Activated CD4-positive, alpha-beta T cell treated with anti-CD3 and anti-CD28 coated beads, Interleukin-2, amount 50 U/mL, for 1 hour (primary cell): ENCODE measurements around the gene PPP1R37.

Source experiments
- DNase-seq: peaks from one replicate; pipeline ENCODE4 v3.0.0-alpha.2; 2020

Gene PPP1R37

GRCh38 chr19:45156751-45157150, 63.8 kb downstream of the PPP1R37 start:
- no peak for DNase-seq

DNA sequence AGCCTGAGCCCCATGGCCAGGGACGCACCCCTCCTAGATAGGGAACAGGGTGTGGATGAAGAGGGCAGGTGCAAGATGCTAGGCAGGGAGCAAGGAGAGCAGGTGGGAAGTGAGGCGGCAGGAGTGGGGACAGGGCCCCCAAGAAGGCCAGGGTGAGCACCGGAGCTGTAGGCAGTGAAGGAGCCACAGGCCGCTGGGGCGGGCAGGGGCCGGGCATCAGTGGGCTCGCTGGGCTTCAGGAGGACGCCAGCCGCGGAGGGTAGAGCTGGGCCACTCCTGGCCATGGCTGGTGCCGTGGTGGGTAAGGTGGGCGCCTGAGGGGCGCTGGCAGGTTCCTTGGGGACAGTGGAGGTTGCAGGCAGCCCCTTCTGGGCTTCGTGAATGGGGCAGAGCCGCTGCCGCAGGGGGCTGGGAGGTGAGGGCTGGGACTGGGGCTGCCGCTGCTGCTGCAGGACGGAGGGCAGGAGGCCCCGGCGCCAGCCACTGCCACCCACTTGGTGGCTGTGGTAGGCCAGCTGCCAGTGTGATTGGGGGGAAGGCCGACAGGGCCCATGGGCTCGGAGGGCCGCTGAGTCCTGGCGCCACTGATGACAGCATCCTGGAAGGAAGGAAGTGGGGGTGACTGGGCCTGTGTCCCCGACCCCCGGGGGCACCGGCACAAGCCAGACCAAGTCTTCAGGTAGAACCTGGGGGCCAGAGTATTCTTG, 65.7 kb downstream of the PPP1R37 start:
- no peak for DNase-seq

DNA sequence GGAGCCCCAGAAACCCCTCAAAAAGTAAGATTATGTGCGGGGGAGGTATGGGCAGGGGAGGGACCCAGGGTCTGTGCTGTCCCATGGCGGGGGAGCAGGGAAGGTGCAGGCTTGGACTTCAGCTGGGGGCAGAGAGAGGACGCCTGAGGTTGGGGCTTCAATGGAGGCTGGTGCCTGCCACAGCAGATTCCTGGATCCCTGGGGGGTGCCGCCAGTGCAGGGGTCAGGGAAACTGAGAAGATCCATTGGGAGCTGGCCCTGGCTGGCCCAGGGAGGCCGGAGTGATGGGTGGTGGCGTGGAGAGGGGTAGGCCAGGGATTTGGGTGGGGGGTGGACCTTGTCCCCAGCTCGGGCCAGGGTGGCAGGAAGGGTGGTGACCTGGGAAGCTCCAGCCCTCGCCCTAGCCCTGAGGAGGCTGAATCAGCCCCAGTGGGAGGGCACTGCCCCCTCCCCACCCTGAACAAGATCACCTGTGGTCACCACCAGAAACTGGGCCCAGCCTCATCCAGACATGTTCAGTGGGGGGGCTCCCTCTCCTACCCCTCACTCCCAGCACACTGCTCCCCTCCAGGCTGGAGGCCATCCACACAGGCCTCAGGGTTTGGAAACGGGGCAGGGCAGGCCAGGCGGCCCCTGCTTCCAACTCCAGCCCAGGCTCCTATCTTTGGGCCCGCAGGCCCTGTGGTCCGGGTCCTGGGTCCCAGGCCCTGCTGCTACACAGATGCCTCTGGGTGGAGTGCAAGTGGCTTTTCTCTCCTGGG, 66.4 kb downstream of the PPP1R37 start:
- no peak for DNase-seq

DNA sequence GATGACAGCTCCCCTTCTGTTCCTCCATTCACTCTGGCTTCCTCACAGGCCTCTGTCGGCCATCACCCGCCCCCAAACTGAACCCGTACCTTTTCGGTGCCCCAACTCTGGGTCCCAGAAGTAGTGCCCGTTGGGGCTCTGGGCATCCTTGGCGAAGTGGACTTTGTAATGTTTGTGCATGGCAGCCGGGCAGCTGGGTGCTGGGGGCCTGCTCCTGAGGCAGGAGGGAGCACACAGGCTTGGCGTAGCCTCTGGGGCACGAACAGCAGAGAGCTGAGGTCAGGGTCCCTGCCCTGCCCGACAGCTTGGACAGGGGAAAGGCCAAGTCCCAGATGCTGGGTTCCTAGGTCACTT, 67.0 kb downstream of the PPP1R37 start:
- no peak for DNase-seq

DNA sequence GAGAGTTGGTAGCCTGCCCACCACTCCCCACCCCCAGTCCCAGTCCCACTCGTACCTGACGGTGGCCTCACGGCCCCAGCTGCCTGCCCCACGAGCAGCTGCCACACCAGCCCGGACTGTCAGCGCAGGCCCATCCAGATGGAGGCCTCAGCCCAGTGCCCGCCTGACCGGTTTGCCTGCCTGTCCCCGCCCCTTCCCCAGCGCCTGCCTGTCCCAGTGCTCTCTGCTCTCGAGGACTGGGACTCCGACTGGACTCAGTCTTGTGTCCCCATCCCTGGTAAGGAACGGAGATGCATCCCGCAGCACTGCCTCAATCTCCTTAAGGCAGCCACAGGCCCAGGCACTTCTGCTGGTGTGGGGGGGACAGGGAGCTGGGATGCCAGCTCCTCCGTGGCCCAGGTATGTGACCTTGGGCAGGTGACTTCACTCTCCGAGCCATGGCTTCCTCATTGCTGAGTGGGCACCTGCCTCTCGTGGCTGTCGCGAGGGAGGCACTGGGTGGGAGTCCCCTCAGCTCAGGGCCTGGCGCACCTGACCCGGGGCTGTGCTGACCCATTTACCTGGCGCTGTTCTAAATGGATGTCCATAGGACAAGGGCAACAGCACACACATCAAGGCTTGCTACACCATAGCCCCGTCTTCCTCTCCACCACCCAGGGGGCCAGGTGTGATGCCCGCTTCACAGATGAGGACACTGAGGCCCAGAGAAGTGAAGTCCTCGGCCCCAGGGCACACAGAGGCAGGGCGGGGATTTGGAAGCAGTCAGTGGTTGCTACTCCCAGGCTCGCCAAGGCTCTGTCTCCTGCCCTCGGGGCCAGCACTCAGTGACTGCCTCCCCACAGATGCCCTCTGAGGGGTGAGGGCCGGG, 68.1 kb downstream of the PPP1R37 start, which contains the start of gene NKPD1:
TSS of gene NKPD1 (minus strand) at position 113 of the 868 bp plus-strand sequence. CDS start 832 bp downstream, outside the sequence.
- DNase-seq, result no peak

DNA sequence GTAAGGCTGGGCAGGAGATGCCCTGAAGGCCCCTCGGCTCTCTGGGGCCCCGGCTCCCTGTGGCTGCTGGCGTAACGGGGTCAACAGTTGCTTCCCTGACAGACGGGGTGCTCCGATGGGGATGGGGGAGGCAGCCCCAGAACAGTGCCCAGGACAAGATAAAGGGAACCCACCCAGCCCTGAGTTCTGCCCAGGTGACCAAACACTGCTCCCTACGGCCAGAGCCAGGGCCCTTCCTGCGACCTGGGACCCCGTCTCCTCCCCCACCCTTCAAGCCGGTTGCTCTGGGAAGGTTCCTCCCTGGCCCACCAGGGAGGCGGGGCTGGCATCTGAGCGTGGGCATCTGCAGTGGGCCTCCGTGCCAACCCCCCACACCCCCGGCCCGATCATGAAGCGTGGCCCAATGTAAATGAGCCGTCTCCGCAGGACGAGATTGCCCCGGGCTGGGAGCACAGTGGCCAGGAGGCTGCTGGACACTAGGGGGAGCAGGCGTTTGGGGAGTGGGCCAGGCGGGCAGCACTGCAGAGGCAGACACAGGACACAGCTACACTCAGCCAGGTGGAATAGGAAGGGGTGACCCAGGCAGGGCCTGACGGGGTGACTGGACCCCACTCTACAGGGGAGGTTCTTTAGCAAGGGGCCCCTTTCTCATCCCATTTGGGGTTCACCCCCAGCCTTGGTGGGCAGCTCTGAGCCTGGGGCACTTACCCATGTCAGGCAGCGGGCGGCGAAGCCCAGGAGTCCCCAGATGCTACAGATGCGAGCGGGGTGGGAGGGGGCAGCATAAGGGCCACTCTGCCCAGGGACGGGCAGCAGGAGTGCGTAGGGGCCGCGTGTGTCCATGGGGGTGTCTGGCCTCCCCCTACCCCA, 69.0 kb downstream of the PPP1R37 start:
- no peak for DNase-seq

- no peak for DNase-seq
Measured at GRCh38 chr19:45162608-45163143, 69.7 kb downstream of the PPP1R37 start.

DNA sequence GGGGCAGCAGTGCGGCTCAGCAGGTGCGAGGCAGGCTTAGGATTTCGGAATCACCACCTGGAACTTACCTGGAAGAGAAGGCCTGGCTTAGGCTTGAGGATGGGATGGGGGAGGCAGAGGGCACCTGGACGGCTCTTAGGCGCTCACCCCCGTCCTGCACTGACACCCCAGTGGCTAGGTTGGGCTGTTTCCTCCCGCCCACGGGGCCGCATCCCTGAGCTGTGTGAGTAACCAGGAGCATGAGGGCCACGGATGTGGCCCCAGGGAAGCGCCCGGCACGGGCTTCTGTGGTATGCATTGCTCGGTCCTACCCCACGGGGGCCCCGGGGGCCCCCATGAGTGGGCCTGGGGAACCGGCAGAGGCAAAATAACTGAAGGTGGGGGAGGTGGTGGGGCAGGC, 70.2 kb downstream of the PPP1R37 start:
- no peak for DNase-seq

- no peak for DNase-seq
Measured at GRCh38 chr19:45163751-45164460, 70.9 kb downstream of the PPP1R37 start.

GRCh38 chr19:45164577-45165335, 71.8 kb downstream of the PPP1R37 start:
- peak; percentile 47 for DNase-seq

GRCh38 chr19:45166723-45167252, 73.8 kb downstream of the PPP1R37 start:
- no peak for DNase-seq

DNA sequence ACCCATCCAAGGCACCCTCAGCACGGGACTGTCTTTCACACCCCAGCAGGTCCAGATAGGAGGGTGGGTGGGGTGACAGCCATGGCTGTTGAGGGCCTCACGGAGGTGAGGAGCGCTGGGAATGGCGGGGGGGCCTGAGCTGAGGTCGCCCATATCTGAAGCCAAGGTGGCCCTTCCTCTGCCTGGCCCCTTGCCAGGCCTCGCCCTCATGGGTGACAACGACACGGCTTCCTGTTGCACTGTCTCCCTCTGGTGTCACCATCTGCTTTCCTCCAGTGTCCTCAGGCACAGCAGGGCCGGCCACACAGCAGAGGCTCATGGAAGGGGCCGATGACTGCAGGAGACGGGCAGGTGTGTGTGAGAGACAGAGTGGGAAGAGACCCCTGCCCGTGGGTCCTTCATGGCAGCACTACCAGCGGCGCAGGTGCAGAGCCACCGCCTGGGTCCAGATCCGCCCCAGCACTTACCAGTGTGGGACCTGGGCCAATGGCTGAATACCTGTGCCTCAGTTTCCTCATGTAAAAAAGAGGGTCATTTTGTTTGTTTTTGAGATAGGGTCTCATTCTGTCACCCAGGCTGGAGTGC, 75.9 kb downstream of the PPP1R37 start:
- no peak for DNase-seq

DNA sequence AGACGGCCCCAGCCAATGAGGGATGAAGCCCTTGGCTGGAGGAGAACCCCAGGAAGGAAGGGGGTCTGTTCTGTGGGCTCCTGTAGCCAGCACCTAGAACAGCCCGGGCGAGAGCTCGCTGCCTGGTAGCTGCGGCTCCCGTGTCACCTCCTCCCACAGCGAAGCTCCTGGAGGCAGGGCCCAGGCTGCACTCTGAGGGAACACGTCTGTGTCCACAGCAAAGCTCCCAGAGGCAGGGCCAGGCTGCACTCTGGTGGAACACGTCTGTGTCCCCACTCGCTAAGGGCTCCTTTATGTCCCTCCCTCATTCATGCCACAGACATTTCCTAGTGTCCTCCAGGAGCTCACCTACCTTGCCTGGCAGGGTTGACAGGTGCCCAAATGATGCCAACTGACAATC, 76.6 kb downstream of the PPP1R37 start:
- no peak for DNase-seq

DNA sequence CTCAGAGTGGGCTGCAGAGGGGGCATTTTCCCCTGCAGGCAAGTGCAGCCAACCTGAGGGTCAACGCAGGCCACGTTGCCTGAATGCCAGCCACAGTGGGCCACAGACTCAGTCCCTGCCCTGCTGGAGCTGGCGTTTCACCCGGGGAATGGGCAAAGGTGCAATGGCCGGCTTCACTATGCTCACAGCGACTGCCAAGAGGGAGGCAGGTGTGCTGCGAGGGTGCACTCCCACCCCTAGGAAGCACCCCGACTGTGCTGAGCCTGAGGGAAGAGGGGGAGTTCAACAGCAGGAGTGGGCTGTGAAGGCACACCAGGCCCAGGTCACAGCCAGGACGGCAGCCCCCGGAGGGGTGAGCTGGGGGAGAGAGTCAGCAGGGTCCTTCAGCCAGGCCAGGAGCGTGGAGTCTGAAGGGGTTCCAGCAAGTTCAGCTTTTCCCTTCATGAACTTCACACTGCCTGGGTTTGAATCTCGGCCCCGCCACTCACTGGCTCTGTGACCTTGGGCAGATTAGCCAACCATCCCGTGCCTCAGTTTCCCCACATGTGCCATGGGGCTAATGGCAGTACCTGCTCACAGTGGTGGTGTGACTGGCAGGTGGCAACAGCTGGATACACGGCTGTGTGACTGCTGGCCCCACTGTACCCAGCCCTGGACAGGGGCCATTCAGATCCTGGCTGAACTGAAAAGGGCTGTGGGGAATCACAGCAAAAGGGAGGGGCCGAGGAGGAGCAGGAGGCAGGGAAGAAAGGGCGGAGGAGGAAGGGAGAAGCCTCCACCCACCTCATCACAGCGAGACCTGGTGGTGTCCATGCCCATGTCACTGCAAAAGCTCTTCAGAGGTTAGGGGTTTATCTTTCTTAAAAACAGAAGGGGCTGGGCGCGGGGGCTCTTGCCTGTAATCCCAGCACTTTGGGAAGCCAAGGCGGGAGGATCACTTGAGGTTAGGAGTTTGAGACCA, 77.4 kb downstream of the PPP1R37 start:
- no peak for DNase-seq

DNA sequence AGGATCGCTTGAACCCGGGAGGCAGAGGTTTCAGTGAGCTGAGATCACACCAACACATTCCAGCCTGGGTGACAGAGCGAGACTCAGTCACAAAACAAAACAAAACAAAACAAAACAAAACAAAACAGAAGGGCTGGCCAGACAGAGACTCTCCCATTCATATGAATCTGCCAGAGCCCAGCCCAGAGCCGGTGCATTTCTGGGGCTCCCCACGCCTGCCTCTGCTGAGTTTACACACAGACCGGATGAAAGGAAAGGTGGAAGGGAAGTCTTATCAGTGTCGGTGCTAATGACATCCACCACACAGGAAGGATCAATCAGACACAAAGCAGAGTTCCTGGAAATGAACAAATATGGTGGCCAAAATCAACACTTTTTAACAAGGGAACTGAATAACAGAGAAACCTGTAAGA, 78.2 kb downstream of the PPP1R37 start:
- DNase-seq, result peak; percentile 40

- peak; percentile 16 for DNase-seq
Measured at GRCh38 chr19:45172173-45172572, 79.2 kb downstream of the PPP1R37 start.

DNA sequence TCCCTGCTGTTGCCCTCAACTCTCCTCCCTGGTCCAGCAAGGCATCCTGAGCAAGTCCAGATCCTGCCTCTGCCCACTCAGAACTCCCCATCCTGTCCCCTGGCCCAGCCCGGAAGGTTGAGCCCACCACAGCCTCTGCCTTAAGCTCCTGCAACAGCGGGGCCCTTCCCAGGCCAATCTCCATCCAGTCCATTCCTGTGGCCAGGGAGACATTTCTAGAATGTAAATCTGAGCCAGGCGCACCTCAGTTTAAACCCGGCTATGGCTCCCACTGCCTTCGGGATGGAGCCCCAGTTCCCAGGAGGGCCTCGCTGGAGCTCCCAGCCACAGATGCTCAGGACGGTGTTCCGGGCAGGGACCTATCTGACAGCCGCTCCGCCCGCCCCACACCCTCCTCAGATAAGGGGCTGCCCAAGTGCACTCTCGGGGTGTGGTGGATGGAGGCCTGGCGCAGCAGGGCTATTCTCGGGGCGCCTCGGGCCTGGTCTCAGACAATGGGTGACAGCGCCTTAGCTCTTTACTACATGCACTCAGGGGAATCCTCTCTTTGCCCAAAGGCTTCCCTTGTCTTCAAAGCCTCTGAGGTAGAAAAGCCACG, 79.7 kb downstream of the PPP1R37 start:
- DNase-seq, result no peak

DNA sequence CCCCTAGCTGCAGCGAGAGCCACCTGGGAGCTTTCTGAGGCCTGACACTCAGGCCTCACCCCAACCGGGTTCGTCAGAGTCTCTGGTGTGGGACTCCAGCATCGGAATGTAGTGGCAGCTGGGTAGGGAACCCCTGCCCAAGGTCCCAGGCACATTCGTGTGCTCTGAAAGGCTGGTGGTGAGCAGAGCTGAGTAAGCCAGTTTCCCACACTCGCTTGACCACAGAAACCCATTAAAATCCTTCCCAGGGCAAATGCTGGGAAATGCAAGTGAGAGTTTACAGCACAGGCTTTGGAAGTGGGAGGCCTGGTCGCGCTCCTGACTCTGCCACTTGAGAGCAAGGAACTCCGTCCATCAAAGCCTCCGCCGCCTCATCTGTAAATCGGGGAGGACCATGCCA, 80.8 kb downstream of the PPP1R37 start:
- no peak for DNase-seq
